DMS153 treated with DMSO at 0.1 percent for 48 hours (cell line): Measurements from ENCODE around the gene TMEM132D.
"Not testable (repeated sequence)": the region's sequence is repeated elsewhere in the genome, so short reads cannot be mapped to it uniquely, and the experiment has no call there.

ENCODE experiments used
- DNase-seq: peaks from one replicate; lab custom pipeline; 2025; ENCODE audit not compliant: unreplicated experiment; lab: John Stamatoyannopoulos, UW

TMEM132D gene

GRCh38 chr12:129903956-129904829 lies at the start of gene TMEM132D:
Gene TMEM132D (minus strand): TSS chr12:129904025.
- DNase-seq: no peak

- no peak for DNase-seq
Observed at GRCh38 chr12:129949651-129950050, 45.8 kb upstream of the TMEM132D start.

DNA sequence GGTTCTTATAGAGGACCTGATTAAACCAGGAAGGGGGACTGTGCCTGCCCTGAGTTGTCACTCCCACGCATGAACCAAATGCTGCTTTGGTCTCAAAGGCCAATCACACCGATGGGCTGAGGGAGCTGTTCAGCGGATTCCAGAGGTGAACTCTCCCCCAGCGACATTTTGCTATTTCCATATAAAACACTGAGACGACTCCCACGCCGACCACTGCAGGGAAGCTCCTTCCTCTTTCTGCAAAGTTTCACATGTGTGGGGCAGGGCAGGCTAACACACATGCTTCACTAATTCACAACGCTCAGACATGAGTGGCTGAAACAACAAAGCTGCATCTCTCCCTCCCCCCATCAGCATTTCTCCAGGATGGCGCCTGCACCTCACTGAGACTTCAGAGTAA lies 37.8 kb upstream of the TMEM132D start:
- no peak for DNase-seq

DNA sequence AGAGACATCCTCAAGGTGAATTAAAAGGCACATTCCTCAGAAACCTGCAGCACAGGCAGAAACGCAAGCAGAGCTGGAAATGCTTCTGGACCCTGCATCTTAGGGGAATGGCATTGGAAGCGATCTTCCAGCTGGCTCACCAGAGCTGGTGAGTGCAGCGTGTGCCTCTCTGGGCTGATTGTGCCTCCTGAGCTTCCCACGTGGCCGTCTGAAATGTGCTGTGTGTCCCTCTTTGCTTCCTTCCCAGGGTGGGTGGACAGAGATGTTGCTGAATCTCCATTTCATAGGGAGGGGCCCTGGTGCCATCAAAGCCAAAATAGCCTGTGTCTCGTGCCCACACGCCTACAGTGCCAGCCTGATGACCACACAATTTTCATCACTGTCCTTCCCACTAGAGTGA lies 34.3 kb upstream of the TMEM132D start:
- no peak for DNase-seq

- no peak for DNase-seq
Observed at GRCh38 chr12:129937426-129937825, 33.6 kb upstream of the TMEM132D start.

DNA sequence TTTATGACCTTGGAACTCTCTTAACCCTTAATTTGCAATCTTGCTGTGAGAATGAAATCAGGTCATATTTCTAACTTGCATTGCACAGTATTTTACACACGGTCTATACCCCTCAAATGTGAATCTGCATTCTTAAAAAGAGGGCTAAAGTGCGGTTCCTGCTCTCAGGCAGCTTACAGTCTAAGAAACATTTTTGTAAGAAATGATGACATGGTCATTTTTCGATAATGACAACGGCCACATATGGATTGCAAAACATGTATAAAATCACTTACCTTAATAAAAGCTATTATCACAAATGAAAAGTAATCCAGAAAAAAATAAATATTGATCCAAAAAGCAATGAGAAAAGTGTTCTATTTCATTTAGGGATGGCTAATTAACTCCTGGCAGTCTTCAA lies 24.8 kb upstream of the TMEM132D start:
- DNase-seq: no peak

- DNase-seq: no peak
Observed at GRCh38 chr12:129927316-129927900, 23.6 kb upstream of the TMEM132D start.

DNA sequence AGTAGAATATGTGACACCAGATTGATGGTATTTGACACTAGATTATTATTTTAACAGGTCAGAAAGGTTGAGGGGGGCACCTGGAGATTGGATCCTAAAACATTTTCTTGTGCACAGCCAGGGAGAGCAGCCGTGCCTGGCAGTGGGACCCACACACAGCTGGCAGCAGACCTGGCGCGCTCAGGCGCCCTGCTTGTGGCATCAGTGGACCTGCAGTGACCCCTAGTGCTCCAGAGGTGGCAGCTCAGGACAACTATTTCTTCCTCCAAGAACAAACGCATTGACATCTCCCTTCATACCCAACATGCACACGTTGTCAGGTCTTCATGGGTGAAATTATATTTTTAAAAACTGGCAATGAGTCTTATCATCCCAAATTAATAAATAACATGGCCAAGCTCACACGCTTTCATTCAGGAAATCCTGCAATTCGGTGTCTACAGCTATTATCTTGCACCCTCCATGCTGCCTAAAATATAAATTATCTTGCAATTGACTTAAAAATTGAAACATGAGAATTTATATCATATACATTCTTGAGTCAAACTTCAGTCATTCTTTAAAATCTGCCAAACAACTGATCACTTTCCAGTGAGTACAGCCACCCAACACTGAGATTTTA lies 7.7 kb upstream of the TMEM132D start:
- DNase-seq: peak; percentile 63

DNA sequence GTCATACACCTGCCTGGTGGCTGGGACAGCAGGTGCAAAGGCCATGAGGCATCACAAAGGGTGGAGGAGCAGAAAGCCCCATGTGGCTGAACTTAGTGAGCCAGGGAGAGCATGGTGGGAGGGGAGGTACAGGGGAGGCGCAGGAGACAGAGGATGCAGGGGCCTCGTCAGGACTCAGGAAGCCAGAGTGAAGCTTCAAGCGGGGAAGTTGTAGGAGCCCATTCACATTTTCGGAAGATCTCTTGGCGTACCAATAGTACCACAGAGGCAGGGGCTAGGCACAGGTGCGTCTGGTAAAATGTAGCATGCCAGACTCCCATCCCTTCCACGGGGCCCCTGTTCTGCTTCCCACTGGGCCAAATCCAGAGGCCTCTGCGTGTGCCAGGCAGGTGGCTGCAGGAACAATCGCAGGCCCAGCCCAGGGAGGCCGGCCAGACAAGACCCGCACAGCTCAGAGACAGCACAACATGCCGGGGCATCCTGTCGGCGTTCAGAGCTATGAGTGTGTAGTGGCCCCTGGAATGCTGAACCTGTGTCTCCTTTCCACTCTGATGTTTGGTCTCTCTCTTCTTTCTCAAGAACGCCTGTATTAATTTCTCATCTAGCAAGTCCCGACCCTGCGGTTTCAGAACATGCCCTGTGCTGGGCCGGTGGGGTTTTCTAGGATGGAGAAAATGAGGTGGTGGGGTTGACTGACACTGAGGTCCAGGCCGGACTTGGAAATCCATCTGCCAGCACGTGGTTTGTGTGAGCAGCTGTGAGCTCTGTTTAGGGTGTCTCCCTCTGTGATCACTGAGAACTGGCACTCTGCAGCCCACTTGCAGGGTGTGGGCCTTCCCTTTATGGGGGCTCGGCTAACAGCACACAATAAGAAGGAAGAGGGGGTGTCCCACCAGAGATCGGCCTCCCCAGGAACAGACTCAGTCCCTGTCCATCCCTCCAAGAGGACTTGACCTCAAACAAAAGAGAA lies 5.5 kb upstream of the TMEM132D start:
- no peak for DNase-seq

DNA sequence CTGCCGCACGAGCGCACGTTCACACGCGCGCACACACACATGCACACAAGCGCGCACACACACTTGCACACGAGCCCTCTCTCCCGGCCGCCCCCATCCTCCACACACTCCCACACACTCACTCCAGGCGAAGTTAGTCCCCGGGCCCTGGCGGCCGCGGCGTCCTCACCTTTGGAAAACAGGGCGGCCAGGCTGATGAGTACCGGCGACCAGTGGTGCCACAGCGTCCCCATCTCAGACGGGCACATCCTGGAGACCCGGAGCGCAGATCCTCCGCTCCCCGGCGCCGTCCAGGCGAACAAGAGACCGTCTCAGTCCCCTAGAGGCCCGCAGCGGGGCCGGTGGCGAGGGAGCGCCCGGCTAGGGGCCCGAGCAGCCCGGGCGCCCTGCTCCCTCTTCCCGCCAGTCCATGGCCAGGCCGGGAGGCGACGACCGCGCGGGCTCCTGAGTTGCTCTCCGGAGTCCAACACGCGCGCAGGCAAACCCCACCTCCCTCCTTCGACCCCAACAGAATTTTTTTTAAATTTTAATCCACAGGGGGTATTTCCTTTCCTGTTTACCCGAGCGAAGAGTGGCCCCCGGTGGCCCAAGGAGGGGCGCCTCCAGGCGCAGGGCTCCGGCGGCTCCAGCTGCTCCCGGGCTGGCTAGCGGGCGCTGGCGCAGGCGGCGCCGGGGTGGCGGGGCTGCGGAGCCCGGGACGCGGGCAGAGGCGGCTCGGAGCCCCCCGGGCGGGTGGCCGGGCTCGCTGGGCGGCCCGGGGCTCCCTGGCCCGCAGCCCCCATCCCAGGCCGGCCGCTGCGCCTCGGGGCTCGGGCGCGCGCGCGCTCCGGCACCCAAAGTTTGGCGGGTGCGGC lies 506 bp downstream of the TMEM132D start:
- DNase-seq: no peak

DNA sequence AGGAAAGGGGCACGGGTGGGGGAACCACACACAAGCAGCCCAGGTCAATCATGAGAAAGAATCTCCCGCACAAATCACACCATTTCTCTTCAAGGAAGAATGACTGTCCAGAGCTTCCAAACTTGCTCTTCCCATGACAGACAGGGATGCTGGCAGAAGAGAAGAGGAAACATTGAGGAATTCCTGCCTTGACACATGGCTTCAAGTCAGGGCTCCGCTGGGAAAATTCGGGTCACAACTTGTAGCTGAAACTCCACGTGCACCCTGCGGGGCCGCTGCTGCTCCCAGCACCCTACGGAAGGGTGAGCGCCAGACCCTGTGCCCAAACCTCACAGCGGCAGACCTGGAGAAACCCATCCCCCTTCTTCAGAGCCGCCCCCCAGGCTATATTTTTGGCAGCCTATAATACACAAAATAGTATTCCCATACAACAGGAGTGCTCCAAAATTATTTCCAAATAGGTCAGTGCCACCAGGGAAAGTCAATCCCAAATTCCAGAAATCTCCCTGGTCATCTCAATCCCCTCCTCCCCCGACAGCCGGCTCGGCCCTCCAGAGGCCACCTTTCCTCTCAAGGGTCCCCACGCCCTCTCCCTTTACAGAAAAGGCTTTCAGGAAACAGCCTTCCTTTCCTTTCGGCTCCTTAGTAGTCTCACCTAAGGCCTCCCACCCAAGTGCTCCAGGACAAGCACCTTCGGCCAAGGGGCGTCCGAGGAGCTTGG lies 1.3 kb downstream of the TMEM132D start:
- no peak for DNase-seq

GRCh38 chr12:129901254-129901653 lies 2.6 kb downstream of the TMEM132D start:
- no peak for DNase-seq

- no peak for DNase-seq
Observed at GRCh38 chr12:129900306-129900705, 3.5 kb downstream of the TMEM132D start.

DNA sequence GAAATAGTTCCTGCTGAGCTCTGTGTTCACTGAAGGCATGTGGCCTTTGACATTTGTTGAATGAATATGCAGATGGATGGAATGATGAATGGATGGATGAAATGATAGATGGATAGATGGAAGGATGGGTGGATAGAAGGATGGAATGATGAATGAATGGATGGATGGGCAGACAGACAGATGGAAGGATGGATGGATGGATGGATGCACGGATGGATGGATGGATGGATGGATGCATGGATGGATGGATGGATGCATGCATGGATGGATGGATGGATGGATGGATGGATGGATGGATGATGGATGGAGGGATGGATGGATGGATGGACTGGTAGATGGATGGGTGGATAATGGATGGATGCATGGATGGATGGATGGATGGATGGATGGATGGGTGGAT lies 4.8 kb downstream of the TMEM132D start:
- DNase-seq: not testable (repeated sequence)

DNA sequence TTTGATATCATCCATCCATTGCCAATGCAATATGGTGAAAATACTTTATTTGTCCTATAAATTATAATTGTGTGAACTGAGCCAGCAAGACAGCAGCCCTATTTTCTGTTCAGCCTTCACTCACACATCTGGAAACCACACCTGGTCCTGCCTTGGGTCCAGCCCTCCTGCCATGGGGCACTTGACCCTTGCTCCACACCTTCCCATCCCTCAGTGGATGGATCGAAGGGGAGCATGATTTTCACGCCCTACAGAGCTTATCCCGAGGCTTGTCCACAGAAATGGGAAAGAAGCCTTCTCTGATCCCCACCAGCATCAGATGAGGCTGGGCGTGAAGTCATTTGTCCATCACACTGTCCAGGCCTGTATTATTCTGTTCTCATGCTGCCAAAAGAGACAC lies 10.1 kb downstream of the TMEM132D start:
- DNase-seq: no peak

GRCh38 chr12:129887101-129887500 lies 16.7 kb downstream of the TMEM132D start:
- DNase-seq: peak; percentile 91

DNA sequence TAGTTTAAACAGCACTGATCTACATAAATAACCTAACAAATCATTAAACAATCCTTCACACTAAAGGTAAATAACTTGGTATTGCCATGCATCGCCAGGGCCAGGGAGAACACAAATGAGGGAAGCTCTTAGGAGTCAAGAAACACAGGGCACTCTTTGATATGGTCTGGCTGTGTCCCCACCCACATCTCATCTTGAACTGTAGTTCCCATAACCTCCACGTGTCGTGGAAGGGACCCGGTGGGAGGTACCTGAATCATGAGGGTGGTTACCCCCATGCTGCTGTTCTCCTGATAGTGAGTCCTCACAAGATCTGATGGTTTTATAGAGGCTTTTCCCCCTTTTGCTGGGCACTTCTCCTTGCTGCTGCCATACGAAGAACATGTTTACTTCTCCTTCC lies 17.3 kb downstream of the TMEM132D start:
- no peak for DNase-seq

DNA sequence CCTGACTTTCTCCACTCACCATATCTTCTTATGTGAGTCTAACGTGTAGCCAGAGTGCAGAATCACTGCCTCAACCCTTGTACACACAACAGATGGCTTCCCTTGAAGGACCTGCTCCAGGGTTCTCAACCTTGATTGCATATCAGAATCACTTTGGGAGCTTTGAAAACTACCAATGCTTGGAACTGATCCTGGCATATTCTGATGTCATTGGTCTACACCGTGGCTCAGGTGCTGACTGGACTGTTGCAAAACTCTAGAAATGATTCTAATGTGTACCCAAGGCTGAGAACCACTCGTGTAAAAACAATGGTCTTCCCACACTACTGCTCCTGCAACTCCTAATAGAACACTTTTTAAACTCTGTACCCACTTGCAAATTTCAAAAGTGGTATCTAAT lies 18.5 kb downstream of the TMEM132D start:
- DNase-seq: no peak

DNA sequence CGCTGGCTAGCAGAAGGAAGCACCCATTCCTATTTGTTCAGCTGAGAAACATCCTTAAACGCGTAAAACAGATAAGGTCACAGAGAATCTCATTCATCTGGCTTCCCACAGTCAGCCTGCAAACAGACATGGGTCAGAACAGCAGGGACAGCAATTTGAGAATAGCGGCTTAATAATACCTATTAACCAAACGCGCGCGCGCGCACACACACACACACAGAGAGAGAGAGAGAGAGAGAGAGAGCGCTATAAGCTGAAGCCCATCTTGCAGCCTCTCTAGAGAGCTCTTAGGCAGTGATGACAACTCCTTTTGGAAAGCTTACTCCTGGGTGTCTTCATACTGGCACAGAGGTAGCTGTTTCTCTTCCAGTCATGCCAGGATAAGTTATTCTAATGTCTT lies 26.4 kb downstream of the TMEM132D start:
- DNase-seq: no peak

- DNase-seq: no peak
Observed at GRCh38 chr12:129873833-129874208, 30.0 kb downstream of the TMEM132D start.
